NCI-H524 (cell line): Measurements from ENCODE around the gene MRPS12.

Source experiments
- DNase-seq, 2 experiments: peaks; one replicate each; lab custom pipeline; 2025; lab: John Stamatoyannopoulos, UW

Gene MRPS12

GRCh38 chr19:38911388-38912001 lies 19.2 kb upstream of the MRPS12 start:
- DNase-seq: no peak

- DNase-seq: no peak
Measured at GRCh38 chr19:38912600-38913514, 17.9 kb upstream of the MRPS12 start.

- no peak for DNase-seq
Measured at GRCh38 chr19:38913958-38914357, 16.8 kb upstream of the MRPS12 start.

GRCh38 chr19:38915329-38916321 lies 15.1 kb upstream of the MRPS12 start:
- no peak for DNase-seq

- no peak for DNase-seq
Measured at GRCh38 chr19:38917516-38917915, 13.2 kb upstream of the MRPS12 start.

- DNase-seq: peak in 1 of 2 experiments; percentile 23
Measured at GRCh38 chr19:38917921-38918491, 12.7 kb upstream of the MRPS12 start.

GRCh38 chr19:38918526-38918925 lies 12.2 kb upstream of the MRPS12 start:
- no peak for DNase-seq

- DNase-seq: no peak
Measured at GRCh38 chr19:38919837-38920601, 10.7 kb upstream of the MRPS12 start.

GRCh38 chr19:38920602-38921419 lies 9.9 kb upstream of the MRPS12 start:
- DNase-seq: no peak

GRCh38 chr19:38921420-38922274 lies 9.1 kb upstream of the MRPS12 start:
- DNase-seq: no peak

GRCh38 chr19:38922482-38922881 lies 8.3 kb upstream of the MRPS12 start:
- no peak for DNase-seq

- no peak for DNase-seq
Measured at GRCh38 chr19:38924388-38924787, 6.4 kb upstream of the MRPS12 start.

- no peak for DNase-seq
Measured at GRCh38 chr19:38928391-38929001, 2.2 kb upstream of the MRPS12 start.

GRCh38 chr19:38929929-38930775 lies 592 bp upstream of the MRPS12 start, which contains the start of gene SARS2:
TSS of gene SARS2 (minus strand) at chr19:38930763. CDS start at chr19:38930736, 27 bp downstream.
- DNase-seq: peak; percentile 95 to 96

GRCh38 chr19:38931521-38931793 lies 713 bp downstream of the MRPS12 start:
- no peak for DNase-seq

GRCh38 chr19:38932425-38933179 lies 1.9 kb downstream of the MRPS12 start:
- DNase-seq: peak; percentile 31 to 64

- DNase-seq: no peak
Measured at GRCh38 chr19:38933544-38933943, 2.8 kb downstream of the MRPS12 start.
